SU-DHL-6 (cell line): ENCODE results near the gene FIGNL2.

ENCODE experiments used
- H2AFZ ChIP-seq: fragments of 200-600 bp; sonication (generic); 2 replicates; pipeline ENCODE4 v1.6.1; 2014; ENCODE audit warnings: low read depth, mild to moderate bottlenecking, moderate library complexity, mixed read lengths, antibody characterized with exemption, low read length; ENCODE audit not compliant: severe bottlenecking
- H3F3A ChIP-seq: fragments of 200-600 bp; shearing (Covaris generic); 2 replicates; pipeline ENCODE4 v1.6.0; 2016; ENCODE audit warnings: antibody characterized with exemption, mild to moderate bottlenecking; ENCODE audit not compliant: insufficient read depth
- H3K27ac ChIP-seq: fragments of 200-600 bp; sonication (generic); 2 replicates; pipeline ENCODE4 v1.5.1; 2016; ENCODE audit warnings: low read depth, mild to moderate bottlenecking, low read length, moderate library complexity, mixed read lengths
- H3K27me3 ChIP-seq: fragments of 200-600 bp; sonication (generic), shearing (Covaris generic); 2 replicates; pipeline ENCODE4 v1.6.0; 2014; ENCODE audit warnings: mild to moderate bottlenecking, low read length
- H3K36me3 ChIP-seq: fragments of 200-600 bp; sonication (generic); 2 replicates; pipeline ENCODE4 v1.6.1; 2014; ENCODE audit warnings: mild to moderate bottlenecking, low read length, mixed read lengths
- H3K4me2 ChIP-seq: fragments of 300-600, 200-600 bp; shearing (Covaris generic), sonication (generic); 2 replicates; pipeline ENCODE4 v1.6.0; 2014; ENCODE audit warnings: low read length, low read depth, mild to moderate bottlenecking; ENCODE audit not compliant: poor library complexity, severe bottlenecking
- H3K4me3 ChIP-seq: fragments of 200-600 bp; sonication (generic); 2 replicates; pipeline ENCODE4 v1.5.1; 2014; ENCODE audit warnings: antibody characterized with exemption, low read length, mild to moderate bottlenecking, mixed read lengths; ENCODE audit not compliant: insufficient read depth, poor library complexity, severe bottlenecking
- H3K79me2 ChIP-seq: fragments of 200-600 bp; sonication (generic); 2 replicates; pipeline ENCODE4 v1.6.1; 2014; ENCODE audit warnings: mild to moderate bottlenecking, low read length, moderate library complexity; ENCODE audit not compliant: insufficient read depth
- H3K9ac ChIP-seq: fragments of 200-600 bp; sonication (generic); 2 replicates; pipeline ENCODE4 v1.7.0; 2014; ENCODE audit warnings: mild to moderate bottlenecking, low read length
- H3K9me2 ChIP-seq: fragments of 200-600 bp; sonication (generic); replicated peaks from 2 replicates; pipeline ENCODE4 v1.6.1; 2014; ENCODE audit warnings: low read length; ENCODE audit not compliant: insufficient read depth
- H3K9me3 ChIP-seq: fragments of 200-600 bp; sonication (generic); 2 replicates; pipeline ENCODE4 v1.6.1; 2014; ENCODE audit warnings: low read length, mixed read lengths; ENCODE audit not compliant: insufficient read depth
- H4K20me1 ChIP-seq: fragments of 200-600 bp; sonication (generic); 2 replicates; pipeline ENCODE4 v1.6.1; 2014; ENCODE audit warnings: low read depth, mild to moderate bottlenecking, antibody characterized with exemption, low read length, moderate library complexity, mixed read lengths
- CTCF ChIP-seq: fragments of 200-600 bp; sonication (generic); IDR thresholded peaks from one replicate; pipeline ENCODE4 v1.5.1; 2017; ENCODE audit warnings: antibody characterized with exemption, mild to moderate bottlenecking, low read length, moderate library complexity; ENCODE audit not compliant: insufficient read depth, poor library complexity, severe bottlenecking
- EZH2phosphoT487 ChIP-seq: fragments of 200-600 bp; sonication (generic), shearing (Covaris generic); conservative IDR thresholded peaks from 2 replicates; pipeline ENCODE4 v1.6.1; 2018; ENCODE audit warnings: mild to moderate bottlenecking, antibody characterized with exemption, low read length, moderate library complexity, mixed read lengths

Gene FIGNL2

GRCh38 chr12:51774933-51775332 is 73.6 kb downstream of the FIGNL2 start:
- H3K27me3 ChIP-seq = no peaks in the 10 kb centered on the region
- no peaks in the 10 kb centered on the region for H3K79me2 ChIP-seq
- H3K9me2 ChIP-seq = no peaks in the 10 kb centered on the region
- no peak overlapping the region for H3K4me2 ChIP-seq
- no peak overlapping the region for H3K27ac ChIP-seq
- TF ChIP-seq EZH2phosphoT487 (no peak), CTCF (no peak)
- no peak overlapping the region for H3K9ac ChIP-seq
- H3F3A ChIP-seq = no peaks in the 10 kb centered on the region
- no peaks in the 10 kb centered on the region for H4K20me1 ChIP-seq
- H2AFZ ChIP-seq = no peak overlapping the region
- H3K9me3 ChIP-seq = no peaks in the 10 kb centered on the region
- H3K4me3 ChIP-seq = no peak overlapping the region
- H3K36me3 ChIP-seq = no peaks in the 10 kb centered on the region

DNA sequence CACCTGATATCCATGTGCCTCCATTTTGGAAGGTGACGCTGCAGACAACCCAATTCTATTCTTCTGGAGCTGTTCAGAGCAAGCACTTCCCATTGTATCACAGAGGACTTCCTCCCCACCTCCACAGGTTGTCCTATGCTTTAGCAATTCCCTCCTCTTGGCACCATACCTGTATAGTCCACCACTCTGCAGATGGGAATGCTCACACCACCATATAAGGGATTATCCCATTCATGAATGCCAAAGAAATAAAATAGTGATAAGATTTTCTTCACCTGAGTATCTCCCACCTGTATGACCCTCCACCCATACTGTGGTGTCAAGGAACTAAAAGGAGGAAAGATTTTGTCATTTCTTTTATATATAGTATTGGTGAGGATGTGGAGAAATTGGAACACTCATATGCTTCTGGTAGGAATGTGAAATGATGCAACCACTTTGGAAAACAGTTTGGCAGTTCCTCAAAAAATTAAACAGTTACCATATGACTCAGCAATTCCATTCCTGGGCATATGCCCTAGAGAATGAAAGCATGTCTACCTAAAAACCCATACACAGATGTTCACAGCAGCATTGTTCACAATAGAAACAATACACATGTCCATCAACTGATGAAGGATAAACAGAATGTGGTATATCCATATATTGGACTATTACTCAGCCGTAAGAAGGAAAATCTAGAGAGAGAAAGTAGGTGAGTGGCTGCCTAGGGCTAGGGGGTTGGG is 75.2 kb downstream of the FIGNL2 start:
- Histone ChIP-seq H3F3A (no peaks in the 10 kb centered on the region), H3K79me2 (no peaks in the 10 kb centered on the region), H3K9me3 (no peaks in the 10 kb centered on the region), H3K9ac (no peak overlapping the region), H3K27ac (no peak overlapping the region), H2AFZ (no peak overlapping the region), H3K4me3 (no peak overlapping the region), H3K36me3 (no peaks in the 10 kb centered on the region), H4K20me1 (no peaks in the 10 kb centered on the region), H3K4me2 (no peak overlapping the region), H3K9me2 (no peaks in the 10 kb centered on the region), H3K27me3 (no peaks in the 10 kb centered on the region)
- no peak for TF ChIP-seq CTCF
- TF ChIP-seq EZH2phosphoT487 = no peak

- H4K20me1 ChIP-seq = no peaks in the 10 kb centered on the region
- no peak overlapping the region for H3K27ac ChIP-seq
- H3K9me3 ChIP-seq = no peaks in the 10 kb centered on the region
- H3K79me2 ChIP-seq = no peaks in the 10 kb centered on the region
- no peaks in the 10 kb centered on the region for H3F3A ChIP-seq
- no peaks in the 10 kb centered on the region for H3K36me3 ChIP-seq
- H3K9me2 ChIP-seq = no peaks in the 10 kb centered on the region
- TF ChIP-seq EZH2phosphoT487 (no peak), CTCF (no peak)
- no peak overlapping the region for H3K9ac ChIP-seq
- no peak overlapping the region for H3K4me2 ChIP-seq
- H3K27me3 ChIP-seq = no peaks in the 10 kb centered on the region
- H2AFZ ChIP-seq = no peak overlapping the region
- no peak overlapping the region for H3K4me3 ChIP-seq
These were observed 77.5 kb downstream of the FIGNL2 start for GRCh38 chr12:51771008-51771407.
